ENCODE results near the gene EIF2A. TPM values are rescaled to one million over a fixed set of nuclear protein-coding genes. Genes with fewer than 3 reads are reported as not detected.

Gene EIF2A
- total RNA-seq, 1 experiment from 2014 or later: 117 TPM

- TF ChIP-seq, protein P1, sequence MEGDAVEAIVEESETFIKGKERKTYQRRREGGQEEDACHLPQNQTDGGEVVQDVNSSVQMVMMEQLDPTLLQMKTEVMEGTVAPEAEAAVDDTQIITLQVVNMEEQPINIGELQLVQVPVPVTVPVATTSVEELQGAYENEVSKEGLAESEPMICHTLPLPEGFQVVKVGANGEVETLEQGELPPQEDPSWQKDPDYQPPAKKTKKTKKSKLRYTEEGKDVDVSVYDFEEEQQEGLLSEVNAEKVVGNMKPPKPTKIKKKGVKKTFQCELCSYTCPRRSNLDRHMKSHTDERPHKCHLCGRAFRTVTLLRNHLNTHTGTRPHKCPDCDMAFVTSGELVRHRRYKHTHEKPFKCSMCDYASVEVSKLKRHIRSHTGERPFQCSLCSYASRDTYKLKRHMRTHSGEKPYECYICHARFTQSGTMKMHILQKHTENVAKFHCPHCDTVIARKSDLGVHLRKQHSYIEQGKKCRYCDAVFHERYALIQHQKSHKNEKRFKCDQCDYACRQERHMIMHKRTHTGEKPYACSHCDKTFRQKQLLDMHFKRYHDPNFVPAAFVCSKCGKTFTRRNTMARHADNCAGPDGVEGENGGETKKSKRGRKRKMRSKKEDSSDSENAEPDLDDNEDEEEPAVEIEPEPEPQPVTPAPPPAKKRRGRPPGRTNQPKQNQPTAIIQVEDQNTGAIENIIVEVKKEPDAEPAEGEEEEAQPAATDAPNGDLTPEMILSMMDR (IDR thresholded peaks at IDR 0.05; ENCODE audit: unreplicated experiment): no peak
- no peak overlapping the region for H3K4me3 Mint-ChIP-seq (ENCODE audit: unreplicated experiment)
These were observed 41.6 kb downstream of the EIF2A start for GRCh38 chr3:150588027-150588830.

DNA sequence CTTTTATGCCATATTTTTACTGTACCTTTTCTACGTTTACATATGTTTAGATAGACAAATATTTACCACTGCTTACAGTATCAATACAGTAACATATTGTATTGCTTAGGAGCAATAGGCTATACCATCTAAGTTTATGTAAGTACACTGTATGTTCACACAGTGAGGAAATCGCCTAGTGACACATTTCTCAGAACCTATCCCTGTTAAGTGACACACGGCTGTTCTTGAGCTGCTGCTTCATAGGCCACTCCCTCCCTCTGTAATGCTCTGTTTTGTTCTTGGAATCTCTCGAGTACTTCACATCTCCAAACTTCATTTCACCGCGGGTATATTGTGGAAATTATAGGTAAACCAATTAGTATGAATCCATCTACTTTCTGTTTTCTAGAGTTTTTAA, 43.2 kb downstream of the EIF2A start:
- ChIA-PET POLR2A (interaction anchor here (0.5 to 1.5 kb wide), 6 partner anchors 9 to 174 kb away, joined by 3 to 13 read pairs (median 3); partner anchors contain the start of gene SELENOT), CTCF (interaction anchor here (0.6 to 2.0 kb wide), 6 partner anchors 8 to 172 kb away, joined by 3 to 5 read pairs (median 3); no protein-coding TSS in a partner anchor)
- H3K4me3 Mint-ChIP-seq (ENCODE audit: unreplicated experiment): no peak overlapping the region
- no peak for DNase-seq (ENCODE audit: unreplicated experiment)
- no peaks in the 10 kb centered on the region for H3K9me3 Mint-ChIP-seq (ENCODE audit: unreplicated experiment)
- BruUV-seq (replicated peaks): no TSS peak
- intact Hi-C loops (cut with micrococcal nuclease): no loop called here
- H3K36me3 Mint-ChIP-seq (ENCODE audit: insufficient read depth, unreplicated experiment): peaks cover 38% of the 10 kb centered on the region
- H3K27me3 Mint-ChIP-seq (ENCODE audit: insufficient read depth, unreplicated experiment): no peaks in the 10 kb centered on the region
- H3K27ac Mint-ChIP-seq (ENCODE audit: low read depth, unreplicated experiment): no peak overlapping the region
- TF ChIP-seq, protein P1 (IDR thresholded peaks at IDR 0.05; ENCODE audit: unreplicated experiment): no peak
- H3K4me1 Mint-ChIP-seq (ENCODE audit: insufficient read depth, unreplicated experiment): peaks cover 11% of the 10 kb centered on the region

More at GRCh38 chr3:150588027-150588830, 41.6 kb downstream of the EIF2A start:
- DNase-seq (ENCODE audit: unreplicated experiment): no peak
- POLR2A ChIA-PET: interaction anchor here (0.7 to 1.5 kb wide), 5 partner anchors 8 to 277 kb away, joined by 3 to 13 read pairs (median 4); partner anchors contain the start of gene SELENOT
- Mint-ChIP-seq H3K4me1 (ENCODE audit: insufficient read depth, unreplicated experiment) (peaks cover 11% of the 10 kb centered on the region), H3K36me3 (ENCODE audit: insufficient read depth, unreplicated experiment) (peaks cover 47% of the 10 kb centered on the region), H3K27ac (ENCODE audit: low read depth, unreplicated experiment) (no peak overlapping the region), H3K27me3 (ENCODE audit: insufficient read depth, unreplicated experiment) (no peaks in the 10 kb centered on the region), H3K9me3 (ENCODE audit: unreplicated experiment) (no peaks in the 10 kb centered on the region)
- no TSS peak for BruUV-seq (replicated peaks)
- intact Hi-C loops (cut with micrococcal nuclease): no loop called here
- CTCF ChIA-PET: interaction anchor here (0.6 to 2.0 kb wide), 5 partner anchors 9 to 643 kb away, joined by 3 to 5 read pairs (median 3); no protein-coding TSS in a partner anchor

GRCh38 chr3:150594150-150594549, 47.6 kb downstream of the EIF2A start:
- Mint-ChIP-seq H3K9me3 (ENCODE audit: unreplicated experiment) (no peaks in the 10 kb centered on the region), H3K27me3 (ENCODE audit: insufficient read depth, unreplicated experiment) (no peaks in the 10 kb centered on the region), H3K36me3 (ENCODE audit: insufficient read depth, unreplicated experiment) (peaks cover 12% of the 10 kb centered on the region), H3K4me1 (ENCODE audit: insufficient read depth, unreplicated experiment) (peaks cover 6% of the 10 kb centered on the region), H3K27ac (ENCODE audit: low read depth, unreplicated experiment) (no peak overlapping the region), H3K4me3 (ENCODE audit: unreplicated experiment) (no peak overlapping the region)
- CTCF ChIA-PET: interaction anchor here (0.6 to 2.0 kb wide), 4 partner anchors 8 to 1317 kb away, joined by 3 to 8 read pairs (median 6); partner anchors contain the start of gene SELENOT
- no peak for DNase-seq (ENCODE audit: unreplicated experiment)
- intact Hi-C loops (cut with micrococcal nuclease): no loop called here
- BruUV-seq (replicated peaks): no TSS peak
- POLR2A ChIA-PET: interaction anchor here (0.7 to 3.1 kb wide), 5 partner anchors 9 to 47 kb away, joined by 3 to 23 read pairs (median 4); partner anchors contain the start of gene SELENOT
- TF ChIP-seq, protein P1 (IDR thresholded peaks at IDR 0.05; ENCODE audit: unreplicated experiment): no peak

GRCh38 chr3:150597646-150598045, 51.1 kb downstream of the EIF2A start:
- no peaks in the 10 kb centered on the region for H3K27me3 Mint-ChIP-seq (ENCODE audit: insufficient read depth, unreplicated experiment)
- peaks cover 13% of the 10 kb centered on the region for H3K36me3 Mint-ChIP-seq (ENCODE audit: insufficient read depth, unreplicated experiment)
- H3K4me3 Mint-ChIP-seq (ENCODE audit: unreplicated experiment): no peak overlapping the region
- no peaks in the 10 kb centered on the region for H3K9me3 Mint-ChIP-seq (ENCODE audit: unreplicated experiment)
- H3K27ac Mint-ChIP-seq (ENCODE audit: low read depth, unreplicated experiment): no peak overlapping the region
- POLR2A ChIA-PET: no interaction called here
- intact Hi-C loops (cut with micrococcal nuclease): no loop called here
- no TSS peak for BruUV-seq (replicated peaks)
- TF ChIP-seq, protein P1 (IDR thresholded peaks at IDR 0.05; ENCODE audit: unreplicated experiment): no peak
- CTCF ChIA-PET: interaction anchor here (0.6 to 2.0 kb wide), 4 partner anchors 8 to 391 kb away, joined by 3 to 5 read pairs (median 4); no protein-coding TSS in a partner anchor
- peaks cover 26% of the 10 kb centered on the region for H3K4me1 Mint-ChIP-seq (ENCODE audit: insufficient read depth, unreplicated experiment)
- DNase-seq (ENCODE audit: unreplicated experiment): no peak
